ENCODE results near the gene KRT73. TPM values are rescaled to one million over a fixed set of nuclear protein-coding genes. Genes with fewer than 3 reads are reported as not detected.
A peak's percentile ranks its signal among the peaks of the same experiment; 100 is the strongest.

The KRT73 gene
- total and polyA plus RNA-seq, 2 of the 8 experiments (the other 6 are each of a cell fraction or from before 2014, with no cell fraction given): not detected

- H2BK20ac ChIP-seq (ENCODE audit: low read length): no peak overlapping the region
- no peaks in the 10 kb centered on the region for H3K9me3 ChIP-seq (ENCODE audit: insufficient read depth in 2 of 2, low read depth in 1 of 2, low read length in 1 of 2)
- H2AFZ ChIP-seq (ENCODE audit: low read length): no peak overlapping the region
- DNase-seq (ENCODE audit: low read depth in 1 of 2, low spot score in 2 of 2) (peak in 1 of 2 experiments; percentile 35), FAIRE-seq (no peak)
- no peak overlapping the region for H4K8ac ChIP-seq (ENCODE audit: extremely low read depth, insufficient read depth, low read length)
- H3K79me2 ChIP-seq (ENCODE audit: control insufficient read depth in 1 of 2, insufficient read depth in 2 of 2, low read length in 2 of 2): no peaks in the 10 kb centered on the region
- no peak overlapping the region for H2BK15ac ChIP-seq (ENCODE audit: low read length)
- TF ChIP-seq POU5F1 (IDR thresholded peaks at IDR 0.05; ENCODE audit: low read depth, low read length): no peak
- no peak for TF ChIP-seq FOSL1 (IDR thresholded peaks at IDR 0.05; ENCODE audit: insufficient read depth, low read depth, low read length)
- no peak for TF ChIP-seq CHD2 (IDR thresholded peaks at IDR 0.05; ENCODE audit: low read length)
- no peak for TF ChIP-seq E2F6 (IDR thresholded peaks at IDR 0.05)
- no peaks in the 10 kb centered on the region for H3K79me1 ChIP-seq (ENCODE audit: low read depth, low read length)
- no peaks in the 10 kb centered on the region for H4K20me1 ChIP-seq (replicated peaks in 1 of 2; ENCODE audit: control insufficient read depth in 1 of 2, insufficient read depth in 2 of 2, low read length in 2 of 2)
- 94% methylated on average over 8 of the region's 8 CpGs; no CpG with 5 or more reads in 1 of the 2 experiments for WGBS, 2 experiments (ENCODE audit: extremely low coverage in 1 of 2, insufficient coverage in 1 of 2, insufficient read length in 1 of 2, insufficient replicate concordance in 2 of 2, low coverage in 1 of 2, low lambda C conversion rate in 2 of 2, missing lambda C conversion rate in 1 of 2)
- H3K56ac ChIP-seq (replicated peaks; ENCODE audit: insufficient read length, low read depth, low read length): no peak overlapping the region
- H2BK12ac ChIP-seq (ENCODE audit: low read depth, low read length): no peak overlapping the region
- H2BK5ac ChIP-seq (ENCODE audit: low read depth, low read length): no peak overlapping the region
- POLR2A ChIA-PET (ENCODE audit: partially characterized antibody): no interaction called here
- H3K23ac ChIP-seq (ENCODE audit: insufficient read length): no peak overlapping the region
- H3K36me3 ChIP-seq (ENCODE audit: control insufficient read depth in 2 of 4, insufficient read depth in 4 of 4, low read length in 3 of 4): no peaks in the 10 kb centered on the region
- H3K4ac ChIP-seq (replicated peaks; ENCODE audit: insufficient read length, low read depth, low read length): no peak overlapping the region
- no peak overlapping the region for H2AK5ac ChIP-seq (ENCODE audit: low read depth, low read length)
- no peak overlapping the region for H3K9ac ChIP-seq (replicated peaks in 1 of 4; ENCODE audit: extremely low read depth in 1 of 4, low read depth in 3 of 4, low read length in 3 of 4)
- H3K23me2 ChIP-seq (ENCODE audit: low read depth, low read length): no peaks in the 10 kb centered on the region; the same call in 1 of the 2 replicates
- CTCF ChIA-PET (ENCODE audit: partially characterized antibody): interaction anchor here (1.0 to 2.4 kb wide), 7 partner anchors 10 to 276 kb away, joined by 3 to 7 read pairs (median 5); partner anchors contain the start of gene KRT73
- no peak overlapping the region for H3K27ac ChIP-seq (ENCODE audit: low read depth, low read length)
- no peaks in the 10 kb centered on the region for H3K27me3 ChIP-seq (replicated peaks in 1 of 4; ENCODE audit: control insufficient read depth in 3 of 4, extremely low read depth in 1 of 4, insufficient read depth in 3 of 4, low read length in 3 of 4)
- no peak overlapping the region for H4K91ac ChIP-seq (replicated peaks; ENCODE audit: insufficient read length, low read length)
- H3K4me1 ChIP-seq (replicated peaks in 1 of 4; ENCODE audit: control insufficient read depth in 3 of 4, insufficient read depth in 4 of 4, low read length in 3 of 4): peaks cover 0 to 3% (median 0%) of the 10 kb centered on the region in 4 experiments; a peak in 1 of 7 replicates
- H3K14ac ChIP-seq (ENCODE audit: insufficient read length): no peak overlapping the region
- no peak overlapping the region for H2BK120ac ChIP-seq (replicated peaks; ENCODE audit: low read depth, low read length)
- H3K4me3 ChIP-seq (ENCODE audit: extremely low read depth in 1 of 4, insufficient read depth in 2 of 4, low read depth in 3 of 4, low read length in 4 of 4): no peak overlapping the region
- H3K18ac ChIP-seq (ENCODE audit: extremely low read depth, low read length): no peak overlapping the region
- H3K4me2 ChIP-seq (ENCODE audit: insufficient read depth in 1 of 2, low read depth in 2 of 2, low read length in 2 of 2): no peak overlapping the region
- H4K5ac ChIP-seq (ENCODE audit: insufficient read length, low read depth, low read length): no peak overlapping the region
These were observed 9.3 kb downstream of the KRT73 start for GRCh38 chr12:52608826-52609630.

All from H1 (cell line).